HepG2 (cell line): ENCODE data around the gene CBLC. TPM values are rescaled to one million over a fixed set of nuclear protein-coding genes. Genes with fewer than 3 reads are reported as not detected.

Experiments used
- ATF4 ChIP-seq, 2 experiments: fragments of 450-650 bp in 1 of 2; sonication (generic) in 1 of 2; formaldehyde crosslinking; IDR thresholded peaks; 2 replicates each; pipeline versions ENCODE4 v1.5.0 to v1.8.0; 2020 to 2022; ENCODE audit warnings: mild to moderate bottlenecking in 1 of 2, missing genetic modification reagents in 1 of 2
- FOXO1 ChIP-seq: sonication (generic); formaldehyde crosslinking; IDR thresholded peaks from 2 replicates; pipeline ENCODE4 v1.4.0; 2020; ENCODE audit warnings: missing genetic modification reagents
- HINFP ChIP-seq: sonication (generic); formaldehyde crosslinking; IDR thresholded peaks from 2 replicates; pipeline ENCODE4 v1.4.0; 2020; ENCODE audit warnings: low read depth, mild to moderate bottlenecking, missing genetic modification reagents
- HOXA3 ChIP-seq: sonication (generic); formaldehyde crosslinking; IDR thresholded peaks from 2 replicates; pipeline ENCODE4 v1.5.0; 2020; ENCODE audit warnings: missing genetic modification reagents
- IRF9 ChIP-seq: sonication (generic); formaldehyde crosslinking; IDR thresholded peaks from 2 replicates; pipeline ENCODE4 v1.8.0; 2022; ENCODE audit warnings: missing genetic modification reagents, mild to moderate bottlenecking, borderline replicate concordance
- PBX3 ChIP-seq: sonication (generic); formaldehyde crosslinking; IDR thresholded peaks from 2 replicates; pipeline ENCODE4 v1.8.1; 2023; ENCODE audit warnings: missing genetic modification reagents, inconsistent platforms, borderline replicate concordance
- SOX6 ChIP-seq, 2 experiments: fragments of 450-650 bp in 1 of 2; sonication (generic) in 1 of 2; formaldehyde crosslinking in 1 of 2; IDR thresholded peaks; 2 replicates each; pipeline versions ENCODE4 v1.4.0 to v1.6.1; 2017 to 2020; ENCODE audit warnings: antibody characterized with exemption in 1 of 2, mild to moderate bottlenecking in 1 of 2, missing genetic modification reagents in 1 of 2
- ZBTB1 ChIP-seq: sonication (generic); formaldehyde crosslinking; IDR thresholded peaks from 2 replicates; pipeline ENCODE4 v1.4.0; 2020; ENCODE audit warnings: missing genetic modification reagents, borderline replicate concordance
- ZBTB33 ChIP-seq: sonication (generic); formaldehyde crosslinking; IDR thresholded peaks from 2 replicates; pipeline ENCODE4 v1.4.0; 2020; ENCODE audit warnings: missing genetic modification reagents
- ZFP1 ChIP-seq: IDR thresholded peaks from 2 replicates; pipeline ENCODE4 v1.6.1; 2016
- ZFP82 ChIP-seq: sonication (generic); formaldehyde crosslinking; IDR thresholded peaks from 2 replicates; pipeline ENCODE4 v1.5.1; 2020; ENCODE audit warnings: mild to moderate bottlenecking, missing genetic modification reagents, borderline replicate concordance
- ZNF136 ChIP-seq: sonication (generic); formaldehyde crosslinking; IDR thresholded peaks from 2 replicates; pipeline ENCODE4 v1.8.1; 2022; ENCODE audit warnings: low read depth, mild to moderate bottlenecking, moderate library complexity, missing genetic modification reagents
- ZNF264 ChIP-seq: sonication (generic); formaldehyde crosslinking; IDR thresholded peaks from 2 replicates; pipeline ENCODE4 v1.4.0; 2020; ENCODE audit warnings: missing genetic modification reagents
- ZNF432 ChIP-seq: sonication (generic); formaldehyde crosslinking; IDR thresholded peaks from 2 replicates; pipeline ENCODE4 v1.5.0; 2020; ENCODE audit warnings: missing genetic modification reagents, mild to moderate bottlenecking, borderline replicate concordance
- ZNF543 ChIP-seq: sonication (generic); formaldehyde crosslinking; IDR thresholded peaks from 2 replicates; pipeline ENCODE4 v1.4.0; 2020; ENCODE audit warnings: mild to moderate bottlenecking, missing genetic modification reagents
- ZNF652 ChIP-seq: IDR thresholded peaks from 2 replicates; pipeline ENCODE4 v1.6.1; 2016; ENCODE audit warnings: low read depth, borderline replicate concordance
- ZNF883 ChIP-seq: sonication (generic); formaldehyde crosslinking; IDR thresholded peaks from 2 replicates; pipeline ENCODE4 v1.5.1; 2020; ENCODE audit warnings: mild to moderate bottlenecking, missing genetic modification reagents; ENCODE audit errors: not compliant biosample characterization
- ZSCAN29 ChIP-seq: sonication (generic); formaldehyde crosslinking; conservative IDR thresholded peaks from 2 replicates; pipeline ENCODE4 v1.4.0; 2020; ENCODE audit warnings: mild to moderate bottlenecking, missing genetic modification reagents
- polyA plus RNA-seq, 8 experiments: library from polyadenylated mRNA; depleted of rRNA in 3 of 8; stranded (reverse) in 7 of 8; unstranded in 1 of 8; fragments of >200 nt; fragmentation: Illumina TruSeq in 4 of 8; extraction: Trizol in 4 of 8; gene quantifications; 2 replicates each; pipeline versions ENCODE4 v1.2.1 to v1.2.3, GENCODE V29; 2011 to 2016; ENCODE audit warnings: low read depth in 4 of 8, missing spikeins in 1 of 8, mixed read lengths in 1 of 8; ENCODE audit not compliant: insufficient read depth in 1 of 8
- total RNA-seq, 5 experiments: library from RNA; depleted of rRNA; stranded (reverse); fragments of >200 nt; fragmentation: Illumina TruSeq; extraction: Trizol; gene quantifications; 2 replicates each; pipeline ENCODE4 v1.2.3, GENCODE V29; 2016; ENCODE audit warnings: low read depth in 1 of 5
- TF ChIP-seq, protein P1 (sequence below): sonication (generic); formaldehyde crosslinking; IDR thresholded peaks from 2 replicates; pipeline ENCODE4 v1.5.1; 2020; ENCODE audit warnings: missing genetic modification reagents, mild to moderate bottlenecking, borderline replicate concordance

The CBLC gene
- total and polyA plus RNA-seq, 2 of the 13 experiments (the other 11 are each of a cell fraction or from before 2014, with no cell fraction given), result 1.8 to 2.6 TPM

DNA sequence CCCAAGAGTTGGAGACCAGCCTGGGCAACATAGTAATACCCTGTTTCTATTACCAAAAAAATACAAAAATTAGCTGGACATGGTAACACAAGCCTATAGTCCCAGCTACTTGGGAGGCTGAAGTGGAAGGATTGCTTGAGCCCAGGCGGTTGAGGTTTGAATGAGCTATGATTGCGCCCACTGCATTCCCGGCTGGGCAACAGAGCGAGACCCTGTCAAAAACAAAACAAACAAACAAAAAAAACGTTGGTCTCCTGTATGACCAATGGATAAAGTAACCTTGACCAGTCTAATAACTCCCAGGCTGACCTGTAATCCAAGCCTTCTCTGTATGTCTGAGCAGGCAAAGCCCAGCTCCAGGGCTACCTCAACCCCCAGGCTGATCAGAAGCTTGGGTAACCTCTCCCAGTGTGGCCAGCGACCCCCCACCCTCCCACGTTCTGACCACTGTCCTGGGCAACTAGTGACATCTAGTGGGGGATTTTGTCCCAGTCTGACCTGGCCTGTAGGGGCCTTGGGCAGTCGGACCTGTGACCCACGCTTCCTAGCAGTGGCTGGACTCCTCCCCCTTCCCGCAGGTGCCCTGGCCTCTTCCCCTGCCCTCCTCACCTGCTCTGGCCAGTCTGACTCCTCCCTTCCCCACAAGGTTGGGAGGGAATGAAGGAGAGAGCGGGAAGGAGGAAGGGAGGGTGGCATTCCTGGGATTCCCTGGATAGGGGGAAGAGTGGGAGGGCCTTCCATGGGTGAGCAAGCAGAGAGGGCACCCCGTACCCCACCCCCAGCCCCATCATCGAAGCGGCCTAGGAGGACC is 30.2 kb downstream of the CBLC start (continued):
- TF ChIP-seq, protein P1, sequence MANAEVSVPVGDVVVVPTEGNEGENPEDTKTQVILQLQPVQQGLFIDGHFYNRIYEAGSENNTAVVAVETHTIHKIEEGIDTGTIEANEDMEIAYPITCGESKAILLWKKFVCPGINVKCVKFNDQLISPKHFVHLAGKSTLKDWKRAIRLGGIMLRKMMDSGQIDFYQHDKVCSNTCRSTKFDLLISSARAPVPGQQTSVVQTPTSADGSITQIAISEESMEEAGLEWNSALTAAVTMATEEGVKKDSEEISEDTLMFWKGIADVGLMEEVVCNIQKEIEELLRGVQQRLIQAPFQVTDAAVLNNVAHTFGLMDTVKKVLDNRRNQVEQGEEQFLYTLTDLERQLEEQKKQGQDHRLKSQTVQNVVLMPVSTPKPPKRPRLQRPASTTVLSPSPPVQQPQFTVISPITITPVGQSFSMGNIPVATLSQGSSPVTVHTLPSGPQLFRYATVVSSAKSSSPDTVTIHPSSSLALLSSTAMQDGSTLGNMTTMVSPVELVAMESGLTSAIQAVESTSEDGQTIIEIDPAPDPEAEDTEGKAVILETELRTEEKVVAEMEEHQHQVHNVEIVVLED (CRISPR knock-in tag), result no peak
- no peak for TF ChIP-seq ZNF136 (CRISPR knock-in tag)
- no peak for TF ChIP-seq ZNF264 (CRISPR knock-in tag)
- no peak for TF ChIP-seq ZNF543 (CRISPR knock-in tag)
- TF ChIP-seq ZBTB33 (CRISPR knock-in tag), result peak; percentile 58
- no peak for TF ChIP-seq ZNF652
- TF ChIP-seq ATF4 (CRISPR knock-in tag; IDR thresholded peaks at IDR 0.05), result no peak
- TF ChIP-seq HINFP (CRISPR knock-in tag), result no peak
- TF ChIP-seq FOXO1 (CRISPR knock-in tag), result 0 out of 2 replicates have a peak, but pooled peaks have one; percentile 57
- TF ChIP-seq IRF9 (CRISPR knock-in tag), result no peak
- TF ChIP-seq SOX6 (IDR thresholded peaks at IDR 0.05), result no peak
- TF ChIP-seq SOX6 (CRISPR knock-in tag; IDR thresholded peaks at IDR 0.05), result no peak
- TF ChIP-seq ZFP82 (CRISPR knock-in tag), result no peak
- no peak for TF ChIP-seq PBX3 (CRISPR knock-in tag)
- peak; percentile 69 for TF ChIP-seq HOXA3
- no peak for TF ChIP-seq ZNF883
- no peak for TF ChIP-seq ZSCAN29 (CRISPR knock-in tag)
- no peak for TF ChIP-seq ZBTB1 (CRISPR knock-in tag)
- TF ChIP-seq ZNF432, result no peak
- no peak for TF ChIP-seq ZFP1 (CRISPR knock-in tag)
